ENCODE data around the gene MRPL9. TPM values are rescaled to one million over a fixed set of nuclear protein-coding genes. Genes with fewer than 3 reads are reported as not detected.

MRPL9 gene
- total RNA-seq, 1 donor from 2014 or later = 59.9 TPM

- ATAC-seq (no peak), DNase-seq (no peak)
- Histone ChIP-seq H3K27ac (no peak overlapping the region), H3K27me3 (ENCODE audit: low read depth) (no peaks in the 10 kb centered on the region), H3K36me3 (peaks cover 43% of the 10 kb centered on the region), H3K9me3 (no peaks in the 10 kb centered on the region), H3K4me3 (no peak overlapping the region), H3K4me1 (peaks cover 8% of the 10 kb centered on the region)
- intact Hi-C loops (cut with DNase I) = no loop called here
- no peak for TF ChIP-seq CTCF (IDR thresholded peaks at IDR 0.05)
Observed at GRCh38 chr1:151760597-151761385, 2.5 kb downstream of the MRPL9 start.

DNA sequence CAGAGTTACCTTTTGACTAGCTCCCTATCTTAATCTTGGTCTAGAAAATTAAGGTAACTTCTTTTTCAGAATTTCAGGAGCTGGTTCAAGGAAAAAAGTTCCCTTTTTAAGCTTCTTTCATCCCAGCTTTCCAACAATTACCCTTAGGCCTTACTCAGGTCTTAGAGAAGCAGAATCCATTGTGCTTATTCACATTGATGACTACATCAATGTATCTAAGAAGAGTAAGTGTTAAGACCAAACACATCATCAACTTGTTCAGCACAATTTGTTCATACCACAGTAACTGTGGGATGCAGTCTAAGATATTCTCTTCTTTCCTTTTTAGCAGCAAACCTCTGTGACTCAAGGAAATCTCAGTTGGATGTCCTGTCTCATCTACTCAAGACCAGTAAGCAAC is 4.1 kb downstream of the MRPL9 start:
- intact Hi-C loops (cut with DNase I) = no loop called here
- DNase-seq = no peak
- ATAC-seq = no peak
- H3K4me3 ChIP-seq = no peak overlapping the region
- no peaks in the 10 kb centered on the region for H3K27me3 ChIP-seq (ENCODE audit: low read depth)
- peaks cover 6% of the 10 kb centered on the region for H3K4me1 ChIP-seq
- H3K9me3 ChIP-seq = no peaks in the 10 kb centered on the region
- H3K27ac ChIP-seq = no peak overlapping the region
- peaks cover 43% of the 10 kb centered on the region for H3K36me3 ChIP-seq
- TF ChIP-seq CTCF (IDR thresholded peaks at IDR 0.05) = no peak

- no peak for DNase-seq
- no peak for TF ChIP-seq CTCF (IDR thresholded peaks at IDR 0.05)
- H3K36me3 ChIP-seq = peaks cover 34% of the 10 kb centered on the region
- no peaks in the 10 kb centered on the region for H3K27me3 ChIP-seq (ENCODE audit: low read depth)
- no peak overlapping the region for H3K4me3 ChIP-seq
- no peaks in the 10 kb centered on the region for H3K4me1 ChIP-seq
- no peaks in the 10 kb centered on the region for H3K9me3 ChIP-seq
- intact Hi-C loops (cut with DNase I) = no loop called here
- no peak for ATAC-seq
- no peak overlapping the region for H3K27ac ChIP-seq
Observed at GRCh38 chr1:151756291-151756690, 7.0 kb downstream of the MRPL9 start.

DNA sequence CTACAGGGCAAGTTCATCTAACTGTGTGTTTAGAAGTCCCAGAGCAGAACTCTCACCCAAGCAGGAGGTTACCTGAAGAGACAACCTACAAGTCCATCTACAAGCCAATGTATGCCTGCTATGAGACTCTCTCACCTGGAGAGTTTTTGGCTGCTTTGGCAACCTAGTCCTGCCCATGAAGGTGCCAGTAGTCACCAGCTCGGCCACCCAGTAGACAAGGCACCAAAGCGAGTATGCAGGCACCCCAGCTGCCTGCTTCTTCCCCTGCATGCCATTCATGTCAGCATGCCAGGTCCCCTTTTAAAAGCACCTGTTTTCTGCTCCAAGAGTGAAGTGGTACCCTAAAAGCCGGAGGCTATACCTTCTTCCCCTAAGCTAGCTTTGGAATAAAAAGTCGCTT is 21.8 kb downstream of the MRPL9 start:
- DNase-seq (no peak), ATAC-seq (no peak)
- H3K36me3 ChIP-seq = no peaks in the 10 kb centered on the region
- no peak for TF ChIP-seq CTCF (IDR thresholded peaks at IDR 0.05)
- no peak overlapping the region for H3K4me3 ChIP-seq
- intact Hi-C loops (cut with DNase I) = no loop called here
- peaks cover 9% of the 10 kb centered on the region for H3K9me3 ChIP-seq
- no peak overlapping the region for H3K27ac ChIP-seq
- no peaks in the 10 kb centered on the region for H3K4me1 ChIP-seq
- no peaks in the 10 kb centered on the region for H3K27me3 ChIP-seq (ENCODE audit: low read depth)

- no peak for TF ChIP-seq CTCF (IDR thresholded peaks at IDR 0.05)
- ATAC-seq (peak in 1 of 2 donors; percentile 46), DNase-seq (no peak)
- intact Hi-C loops (cut with DNase I) = no loop called here
- Histone ChIP-seq H3K27me3 (ENCODE audit: low read depth) (no peaks in the 10 kb centered on the region), H3K9me3 (peaks cover 9% of the 10 kb centered on the region), H3K4me1 (no peaks in the 10 kb centered on the region), H3K36me3 (no peaks in the 10 kb centered on the region), H3K4me3 (no peak overlapping the region), H3K27ac (no peak overlapping the region)
Observed at GRCh38 chr1:151739590-151740355, 23.5 kb downstream of the MRPL9 start.
